ENCODE results near the gene SYT12. TPM values are rescaled to one million over a fixed set of nuclear protein-coding genes. Genes with fewer than 3 reads are reported as not detected.

Gene SYT12
- total and polyA plus RNA-seq, 2 of the 8 experiments (the other 6 are each of a cell fraction or from before 2014, with no cell fraction given) = 1.4 to 3.3 TPM

DNA sequence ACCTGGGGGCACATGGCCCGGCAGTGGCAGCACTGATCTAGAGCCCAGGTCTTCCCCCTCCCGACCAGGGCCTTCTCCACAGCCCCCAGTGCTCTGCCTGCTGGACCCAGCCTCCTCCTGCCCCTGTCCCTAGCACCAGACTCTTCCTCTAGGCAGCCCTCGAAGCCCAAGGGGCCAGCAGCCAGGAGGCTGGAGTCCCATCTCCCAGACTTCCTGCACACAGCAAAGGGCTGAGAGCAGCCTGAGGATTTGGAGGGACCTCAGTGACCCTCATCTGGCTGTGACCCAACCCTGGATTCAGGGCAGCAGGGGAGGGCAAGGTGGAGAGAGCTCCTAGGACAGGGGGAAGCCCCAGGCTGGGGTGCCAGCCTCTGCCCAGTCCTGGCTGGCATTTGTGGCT, 36.7 kb downstream of the SYT12 start:
- H3K56ac ChIP-seq (replicated peaks; ENCODE audit: insufficient read length, low read depth, low read length) = no peak overlapping the region
- H3K27ac ChIP-seq (ENCODE audit: low read depth, low read length) = no peak overlapping the region
- H3K27me3 ChIP-seq (replicated peaks in 1 of 4; ENCODE audit: control insufficient read depth in 3 of 4, extremely low read depth in 1 of 4, insufficient read depth in 3 of 4, low read length in 3 of 4) = peaks cover 0 to 13% (median 6%) of the 10 kb centered on the region in 4 experiments; a peak in 5 of 7 replicates
- H3K4ac ChIP-seq (replicated peaks; ENCODE audit: insufficient read length, low read depth, low read length) = no peak overlapping the region
- peak overlapping the region; percentile 58; the same call in 1 of the 2 replicates for H4K8ac ChIP-seq (ENCODE audit: extremely low read depth, insufficient read depth, low read length)
- H3K4me2 ChIP-seq (ENCODE audit: insufficient read depth in 1 of 2, low read depth in 2 of 2, low read length in 2 of 2) = no peak overlapping the region
- H3K9me3 ChIP-seq (ENCODE audit: insufficient read depth in 2 of 2, low read depth in 1 of 2, low read length in 1 of 2) = no peaks in the 10 kb centered on the region
- no peak overlapping the region for H2BK120ac ChIP-seq (replicated peaks; ENCODE audit: low read depth, low read length)
- no peak overlapping the region for H3K4me3 ChIP-seq (ENCODE audit: extremely low read depth in 1 of 4, insufficient read depth in 2 of 4, low read depth in 3 of 4, low read length in 4 of 4)
- H3K18ac ChIP-seq (ENCODE audit: extremely low read depth, low read length) = no peak overlapping the region
- ChIA-PET CTCF (ENCODE audit: partially characterized antibody) (interaction anchor here (1.3 kb wide), 1 partner anchor 38 kb away, joined by 6 read pairs; no protein-coding TSS in a partner anchor), POLR2A (ENCODE audit: partially characterized antibody) (no interaction called here)
- no peak overlapping the region for H2AFZ ChIP-seq (ENCODE audit: low read length)
- no peak overlapping the region for H2AK5ac ChIP-seq (ENCODE audit: low read depth, low read length)
- H2BK15ac ChIP-seq (ENCODE audit: low read length) = no peak overlapping the region
- H2BK20ac ChIP-seq (ENCODE audit: low read length) = no peak overlapping the region
- H3K36me3 ChIP-seq (ENCODE audit: control insufficient read depth in 2 of 4, insufficient read depth in 4 of 4, low read length in 3 of 4) = no peaks in the 10 kb centered on the region
- H3K79me1 ChIP-seq (ENCODE audit: low read depth, low read length) = no peaks in the 10 kb centered on the region
- no peaks in the 10 kb centered on the region for H3K79me2 ChIP-seq (ENCODE audit: control insufficient read depth in 1 of 2, insufficient read depth in 2 of 2, low read length in 2 of 2)
- FAIRE-seq (no peak), DNase-seq (ENCODE audit: low read depth in 1 of 2, low spot score in 2 of 2) (no peak)
- H2BK5ac ChIP-seq (ENCODE audit: low read depth, low read length) = no peak overlapping the region
- WGBS, 2 experiments (ENCODE audit: extremely low coverage in 1 of 2, insufficient coverage in 1 of 2, insufficient read length in 1 of 2, insufficient replicate concordance in 2 of 2, low coverage in 1 of 2, low lambda C conversion rate in 2 of 2, missing lambda C conversion rate in 1 of 2) = 93% methylated on average over 3 of the region's 3 CpGs; no CpG with 5 or more reads in 1 of the 2 experiments
- no peak overlapping the region for H3K23ac ChIP-seq (ENCODE audit: insufficient read length)
- H3K9ac ChIP-seq (replicated peaks in 1 of 4; ENCODE audit: extremely low read depth in 1 of 4, low read depth in 3 of 4, low read length in 3 of 4) = no peak overlapping the region
- H4K5ac ChIP-seq (ENCODE audit: insufficient read length, low read depth, low read length) = no peak overlapping the region
- H4K91ac ChIP-seq (replicated peaks; ENCODE audit: insufficient read length, low read length) = no peak overlapping the region
- no peak overlapping the region for H2BK12ac ChIP-seq (ENCODE audit: low read depth, low read length)
- H3K14ac ChIP-seq (ENCODE audit: insufficient read length) = no peak overlapping the region
- no peaks in the 10 kb centered on the region for H4K20me1 ChIP-seq (replicated peaks in 1 of 2; ENCODE audit: control insufficient read depth in 1 of 2, insufficient read depth in 2 of 2, low read length in 2 of 2)
- peaks cover 6% of the 10 kb centered on the region; the same call in 1 of the 2 replicates for H3K23me2 ChIP-seq (ENCODE audit: low read depth, low read length)
- peaks cover 4 to 15% (median 11%) of the 10 kb centered on the region in 4 experiments; a peak in 6 of 7 replicates for H3K4me1 ChIP-seq (replicated peaks in 1 of 4; ENCODE audit: control insufficient read depth in 3 of 4, insufficient read depth in 4 of 4, low read length in 3 of 4)
- TF ChIP-seq TBP (IDR thresholded peaks at IDR 0.05; ENCODE audit: low read depth, low read length) (no peak), CEBPB (IDR thresholded peaks at IDR 0.05; ENCODE audit: low read depth, low read length) (no peak), KDM1A (IDR thresholded peaks at IDR 0.05; ENCODE audit: borderline replicate concordance, low read length) (no peak), CREB1 (IDR thresholded peaks at IDR 0.05) (no peak), GTF2F1 (IDR thresholded peaks at IDR 0.05; ENCODE audit: borderline replicate concordance, low read depth, low read length) (no peak), RAD21 (IDR thresholded peaks at IDR 0.05 in 1 of 2, conservative IDR thresholded peaks at IDR 0.05 in 1 of 2; ENCODE audit: low read depth in 2 of 2, low read length in 2 of 2) (no peak), JUND (IDR thresholded peaks at IDR 0.05; ENCODE audit: low read length) (no peak), TCF12 (IDR thresholded peaks at IDR 0.05; ENCODE audit: low read depth, low read length) (no peak)
- TF ChIP-seq, protein P1, sequence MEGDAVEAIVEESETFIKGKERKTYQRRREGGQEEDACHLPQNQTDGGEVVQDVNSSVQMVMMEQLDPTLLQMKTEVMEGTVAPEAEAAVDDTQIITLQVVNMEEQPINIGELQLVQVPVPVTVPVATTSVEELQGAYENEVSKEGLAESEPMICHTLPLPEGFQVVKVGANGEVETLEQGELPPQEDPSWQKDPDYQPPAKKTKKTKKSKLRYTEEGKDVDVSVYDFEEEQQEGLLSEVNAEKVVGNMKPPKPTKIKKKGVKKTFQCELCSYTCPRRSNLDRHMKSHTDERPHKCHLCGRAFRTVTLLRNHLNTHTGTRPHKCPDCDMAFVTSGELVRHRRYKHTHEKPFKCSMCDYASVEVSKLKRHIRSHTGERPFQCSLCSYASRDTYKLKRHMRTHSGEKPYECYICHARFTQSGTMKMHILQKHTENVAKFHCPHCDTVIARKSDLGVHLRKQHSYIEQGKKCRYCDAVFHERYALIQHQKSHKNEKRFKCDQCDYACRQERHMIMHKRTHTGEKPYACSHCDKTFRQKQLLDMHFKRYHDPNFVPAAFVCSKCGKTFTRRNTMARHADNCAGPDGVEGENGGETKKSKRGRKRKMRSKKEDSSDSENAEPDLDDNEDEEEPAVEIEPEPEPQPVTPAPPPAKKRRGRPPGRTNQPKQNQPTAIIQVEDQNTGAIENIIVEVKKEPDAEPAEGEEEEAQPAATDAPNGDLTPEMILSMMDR (IDR thresholded peaks at IDR 0.05; ENCODE audit: control extremely low read depth in 1 of 3, insufficient read depth in 1 of 3, low read depth in 1 of 3, low read length in 3 of 3) = no peak
